ENCODE results near the gene AOAH.

GRCh38 chr7:36475381-36475780 lies 248.9 kb downstream of the AOAH start:
- TF ChIP-seq, protein P1, sequence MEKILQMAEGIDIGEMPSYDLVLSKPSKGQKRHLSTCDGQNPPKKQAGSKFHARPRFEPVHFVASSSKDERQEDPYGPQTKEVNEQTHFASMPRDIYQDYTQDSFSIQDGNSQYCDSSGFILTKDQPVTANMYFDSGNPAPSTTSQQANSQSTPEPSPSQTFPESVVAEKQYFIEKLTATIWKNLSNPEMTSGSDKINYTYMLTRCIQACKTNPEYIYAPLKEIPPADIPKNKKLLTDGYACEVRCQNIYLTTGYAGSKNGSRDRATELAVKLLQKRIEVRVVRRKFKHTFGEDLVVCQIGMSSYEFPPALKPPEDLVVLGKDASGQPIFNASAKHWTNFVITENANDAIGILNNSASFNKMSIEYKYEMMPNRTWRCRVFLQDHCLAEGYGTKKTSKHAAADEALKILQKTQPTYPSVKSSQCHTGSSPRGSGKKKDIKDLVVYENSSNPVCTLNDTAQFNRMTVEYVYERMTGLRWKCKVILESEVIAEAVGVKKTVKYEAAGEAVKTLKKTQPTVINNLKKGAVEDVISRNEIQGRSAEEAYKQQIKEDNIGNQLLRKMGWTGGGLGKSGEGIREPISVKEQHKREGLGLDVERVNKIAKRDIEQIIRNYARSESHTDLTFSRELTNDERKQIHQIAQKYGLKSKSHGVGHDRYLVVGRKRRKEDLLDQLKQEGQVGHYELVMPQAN (IDR thresholded peaks at IDR 0.05; ENCODE audit: borderline replicate concordance): no peak
- TF ChIP-seq ZBTB17 (CRISPR knock-in tag; IDR thresholded peaks at IDR 0.05): no peak
- no peak for TF ChIP-seq CREB1 (IDR thresholded peaks at IDR 0.05)
- TF ChIP-seq CREB1 (CRISPR knock-in tag; IDR thresholded peaks at IDR 0.05): no peak
- TF ChIP-seq, protein P2, sequence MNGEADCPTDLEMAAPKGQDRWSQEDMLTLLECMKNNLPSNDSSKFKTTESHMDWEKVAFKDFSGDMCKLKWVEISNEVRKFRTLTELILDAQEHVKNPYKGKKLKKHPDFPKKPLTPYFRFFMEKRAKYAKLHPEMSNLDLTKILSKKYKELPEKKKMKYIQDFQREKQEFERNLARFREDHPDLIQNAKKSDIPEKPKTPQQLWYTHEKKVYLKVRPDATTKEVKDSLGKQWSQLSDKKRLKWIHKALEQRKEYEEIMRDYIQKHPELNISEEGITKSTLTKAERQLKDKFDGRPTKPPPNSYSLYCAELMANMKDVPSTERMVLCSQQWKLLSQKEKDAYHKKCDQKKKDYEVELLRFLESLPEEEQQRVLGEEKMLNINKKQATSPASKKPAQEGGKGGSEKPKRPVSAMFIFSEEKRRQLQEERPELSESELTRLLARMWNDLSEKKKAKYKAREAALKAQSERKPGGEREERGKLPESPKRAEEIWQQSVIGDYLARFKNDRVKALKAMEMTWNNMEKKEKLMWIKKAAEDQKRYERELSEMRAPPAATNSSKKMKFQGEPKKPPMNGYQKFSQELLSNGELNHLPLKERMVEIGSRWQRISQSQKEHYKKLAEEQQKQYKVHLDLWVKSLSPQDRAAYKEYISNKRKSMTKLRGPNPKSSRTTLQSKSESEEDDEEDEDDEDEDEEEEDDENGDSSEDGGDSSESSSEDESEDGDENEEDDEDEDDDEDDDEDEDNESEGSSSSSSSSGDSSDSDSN (IDR thresholded peaks at IDR 0.05; ENCODE audit: borderline replicate concordance in 1 of 2, low read depth in 2 of 2, low read length in 2 of 2): no peak
- no peak for TF ChIP-seq ZNF436 (CRISPR knock-in tag; IDR thresholded peaks at IDR 0.05)
- no peak for TF ChIP-seq EZH2 (IDR thresholded peaks at IDR 0.05; ENCODE audit: borderline replicate concordance, low read depth, low read length)
- TF ChIP-seq TFE3 (CRISPR knock-in tag; IDR thresholded peaks at IDR 0.05): no peak
